PC-3 (cell line): Measurements from ENCODE around the gene KMT2A. TPM values are rescaled to one million over a fixed set of nuclear protein-coding genes. Genes with fewer than 3 reads are reported as not detected.

ENCODE experiments used
- ATAC-seq: fragments of 200-7000 bp; cut with Tn5 transposase; 2 replicates; pipeline ENCODE4 v1.9.1; 2020; ENCODE audit warnings: mild to moderate bottlenecking, moderate library complexity
- BruUV-seq: library from RNA; stranded (reverse); fragments of 400-500 nt; replicated peaks from 2 replicates; lab custom pipeline; 2021; lab: Mats Ljungman, UMichigan
- CTCF ChIA-PET: fragments of 300-600 bp; sonication (Branson Sonifier 250); formaldehyde crosslinking; loops from one replicate; lab custom pipeline; 2022; ENCODE audit warnings: antibody characterized with exemption; lab: Charles Lee
- POLR2A ChIA-PET: fragments of 300-600 bp; sonication (Branson Sonifier 250); formaldehyde crosslinking; loops from one replicate; lab custom pipeline; 2022; ENCODE audit warnings: antibody characterized with exemption; ENCODE audit not compliant: unreplicated experiment; lab: Charles Lee
- DNase-seq: peaks from one replicate; pipeline ENCODE4 v3.0.0-alpha.2; 2015
- H2AFZ ChIP-seq: fragments of 300-600 bp; sonication (generic); 2 replicates; pipeline ENCODE4 v1.6.0; 2016; ENCODE audit warnings: antibody characterized with exemption, low read length
- H3F3A ChIP-seq: fragments of 300-600 bp; sonication (generic); one replicate; pipeline ENCODE4 v1.6.0; 2017; ENCODE audit warnings: antibody characterized with exemption, low read length, control low read depth, mild to moderate bottlenecking; ENCODE audit not compliant: unreplicated experiment
- H3K27ac ChIP-seq: fragments of 300-600 bp; sonication (generic); 2 replicates; pipeline ENCODE4 v1.5.1; 2016; ENCODE audit warnings: mild to moderate bottlenecking, low read length
- H3K27me3 ChIP-seq: fragments of 300-600 bp; sonication (generic); 2 replicates; pipeline ENCODE4 v1.6.1; 2016; ENCODE audit warnings: low read length, mixed read lengths
- H3K36me3 ChIP-seq: fragments of 300-600 bp; sonication (generic); 2 replicates; pipeline ENCODE4 v1.6.1; 2016; ENCODE audit warnings: low read depth, mixed run types, low read length, mixed read lengths
- H3K4me1 ChIP-seq: fragments of 300-600 bp; sonication (generic); 2 replicates; pipeline ENCODE4 v1.5.1; 2016; ENCODE audit warnings: low read length; ENCODE audit not compliant: insufficient read depth
- H3K4me2 ChIP-seq: fragments of 300-600 bp; sonication (generic); 2 replicates; pipeline ENCODE4 v1.6.0; 2016; ENCODE audit warnings: low read length
- H3K4me3 ChIP-seq: fragments of 300-600 bp; sonication (generic); 2 replicates; pipeline ENCODE4 v1.5.1; 2016; ENCODE audit warnings: mild to moderate bottlenecking, low read length, mixed read lengths
- H3K79me2 ChIP-seq: fragments of 300-600 bp; sonication (generic); 2 replicates; pipeline ENCODE4 v1.6.1; 2017; ENCODE audit warnings: low read length, mixed read lengths
- H3K9ac ChIP-seq: fragments of 300-600 bp; sonication (generic); 2 replicates; pipeline ENCODE4 v1.6.0; 2016; ENCODE audit warnings: mild to moderate bottlenecking, low read length
- H3K9me2 ChIP-seq: fragments of 300-600 bp; sonication (generic); replicated peaks from 2 replicates; pipeline ENCODE4 v1.6.1; 2016; ENCODE audit warnings: mixed run types, low read length, mixed read lengths
- H3K9me3 ChIP-seq: fragments of 300-600 bp; sonication (generic); 2 replicates; pipeline ENCODE4 v1.6.1; 2016; ENCODE audit warnings: low read length, mixed read lengths
- H4K20me1 ChIP-seq: fragments of 300-600 bp; sonication (generic); 2 replicates; pipeline ENCODE4 v1.6.1; 2016; ENCODE audit warnings: low read length, mixed read lengths
- EZH2 ChIP-seq: fragments of 300-600 bp; sonication (generic); IDR thresholded peaks from one replicate; pipeline ENCODE4 v1.6.1; 2017; ENCODE audit warnings: antibody characterized with exemption, mild to moderate bottlenecking, low read length; ENCODE audit not compliant: unreplicated experiment
- EZH2phosphoT487 ChIP-seq: fragments of 300-600 bp; sonication (generic); IDR thresholded peaks from 2 replicates; pipeline ENCODE4 v1.6.1; 2018; ENCODE audit warnings: mild to moderate bottlenecking, antibody characterized with exemption, low read length, borderline replicate concordance
- intact Hi-C: fragments of 100-400 bp; cut with micrococcal nuclease; formaldehyde crosslinking; loops from 2 replicates; pipeline ENCODE4 v1.9.0; 2023
- total RNA-seq: library from RNA; depleted of rRNA; stranded (reverse); fragments of >200 nt; gene quantifications from 2 replicates; pipeline ENCODE4 v1.2.3, GENCODE V29; 2014
- TF ChIP-seq, protein P1 (sequence below): fragments of 300-600 bp; sonication (generic); conservative IDR thresholded peaks from 2 replicates; pipeline ENCODE4 v1.5.1; 2017; ENCODE audit warnings: antibody characterized with exemption, low read depth, mild to moderate bottlenecking, low read length

Gene KMT2A
- total RNA-seq, 1 experiment from 2014 or later: 35.3 TPM

DNA sequence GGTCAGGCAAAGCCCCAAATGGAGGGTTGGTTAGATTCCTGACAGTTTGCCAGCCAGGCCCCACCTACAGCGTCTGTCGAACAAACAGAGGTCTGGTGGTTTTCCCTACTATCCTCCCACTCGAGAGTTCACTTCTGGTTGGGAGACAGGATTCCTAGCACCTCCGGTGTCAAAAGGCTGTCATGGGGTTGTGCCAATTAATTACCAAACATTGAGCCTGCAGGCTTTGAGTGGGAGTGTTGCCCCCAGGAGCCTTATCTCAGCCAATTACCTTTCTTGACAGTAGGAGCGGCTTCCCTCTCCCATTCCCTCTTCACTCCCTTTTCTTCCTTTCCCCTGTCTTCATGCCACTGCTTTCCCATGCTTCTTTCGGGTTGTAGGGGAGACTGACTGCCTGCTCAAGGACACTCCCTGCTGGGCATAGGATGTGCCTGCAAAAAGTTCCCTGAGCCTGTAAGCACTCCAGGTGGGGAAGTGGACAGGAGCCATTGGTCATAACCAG, 86.3 kb downstream of the KMT2A start:
- no peaks in the 10 kb centered on the region for H3K27me3 ChIP-seq
- no peaks in the 10 kb centered on the region for H3K9me3 ChIP-seq
- ATAC-seq (peak; percentile 89), DNase-seq (peak; percentile 61)
- BruUV-seq: no TSS peak
- H4K20me1 ChIP-seq: no peaks in the 10 kb centered on the region
- H3K4me3 ChIP-seq: no peak overlapping the region
- no peaks in the 10 kb centered on the region for H3K9me2 ChIP-seq
- ChIA-PET POLR2A (no interaction called here), CTCF (no interaction called here)
- no peaks in the 10 kb centered on the region for H3K4me1 ChIP-seq
- no peak for TF ChIP-seq EZH2phosphoT487
- TF ChIP-seq, protein P1, sequence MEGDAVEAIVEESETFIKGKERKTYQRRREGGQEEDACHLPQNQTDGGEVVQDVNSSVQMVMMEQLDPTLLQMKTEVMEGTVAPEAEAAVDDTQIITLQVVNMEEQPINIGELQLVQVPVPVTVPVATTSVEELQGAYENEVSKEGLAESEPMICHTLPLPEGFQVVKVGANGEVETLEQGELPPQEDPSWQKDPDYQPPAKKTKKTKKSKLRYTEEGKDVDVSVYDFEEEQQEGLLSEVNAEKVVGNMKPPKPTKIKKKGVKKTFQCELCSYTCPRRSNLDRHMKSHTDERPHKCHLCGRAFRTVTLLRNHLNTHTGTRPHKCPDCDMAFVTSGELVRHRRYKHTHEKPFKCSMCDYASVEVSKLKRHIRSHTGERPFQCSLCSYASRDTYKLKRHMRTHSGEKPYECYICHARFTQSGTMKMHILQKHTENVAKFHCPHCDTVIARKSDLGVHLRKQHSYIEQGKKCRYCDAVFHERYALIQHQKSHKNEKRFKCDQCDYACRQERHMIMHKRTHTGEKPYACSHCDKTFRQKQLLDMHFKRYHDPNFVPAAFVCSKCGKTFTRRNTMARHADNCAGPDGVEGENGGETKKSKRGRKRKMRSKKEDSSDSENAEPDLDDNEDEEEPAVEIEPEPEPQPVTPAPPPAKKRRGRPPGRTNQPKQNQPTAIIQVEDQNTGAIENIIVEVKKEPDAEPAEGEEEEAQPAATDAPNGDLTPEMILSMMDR: peak; percentile 64
- no peak overlapping the region for H3K9ac ChIP-seq
- peaks cover 39% of the 10 kb centered on the region for H3K36me3 ChIP-seq
- H3K79me2 ChIP-seq: no peaks in the 10 kb centered on the region
- no peaks in the 10 kb centered on the region for H3F3A ChIP-seq
- H2AFZ ChIP-seq: no peak overlapping the region
- H3K27ac ChIP-seq: no peak overlapping the region
- no peak overlapping the region for H3K4me2 ChIP-seq
- intact Hi-C loops: no loop called here

- H4K20me1 ChIP-seq: no peaks in the 10 kb centered on the region
- intact Hi-C loops: no loop called here
- H3F3A ChIP-seq: no peaks in the 10 kb centered on the region
- ChIA-PET POLR2A (no interaction called here), CTCF (no interaction called here)
- peaks cover 35% of the 10 kb centered on the region for H3K36me3 ChIP-seq
- no peaks in the 10 kb centered on the region for H3K9me3 ChIP-seq
- no peak overlapping the region for H3K9ac ChIP-seq
- BruUV-seq: no TSS peak
- 0 out of 2 replicates have a peak, but pooled peaks cover 3% of the 10 kb centered on the region for H3K79me2 ChIP-seq
- ATAC-seq: no peak
- H3K27ac ChIP-seq: no peak overlapping the region
- no peak overlapping the region for H2AFZ ChIP-seq
- H3K4me3 ChIP-seq: no peak overlapping the region
- TF ChIP-seq EZH2 (no peak), EZH2phosphoT487 (no peak)
- TF ChIP-seq, protein P1: no peak
- H3K27me3 ChIP-seq: no peaks in the 10 kb centered on the region
- no peak overlapping the region for H3K4me2 ChIP-seq
- no peak for DNase-seq
- no peaks in the 10 kb centered on the region for H3K9me2 ChIP-seq
- peaks cover 4% of the 10 kb centered on the region; the same call in 1 of the 2 replicates for H3K4me1 ChIP-seq
Measured at GRCh38 chr11:118524356-118524755, 88.1 kb downstream of the KMT2A start.

DNA sequence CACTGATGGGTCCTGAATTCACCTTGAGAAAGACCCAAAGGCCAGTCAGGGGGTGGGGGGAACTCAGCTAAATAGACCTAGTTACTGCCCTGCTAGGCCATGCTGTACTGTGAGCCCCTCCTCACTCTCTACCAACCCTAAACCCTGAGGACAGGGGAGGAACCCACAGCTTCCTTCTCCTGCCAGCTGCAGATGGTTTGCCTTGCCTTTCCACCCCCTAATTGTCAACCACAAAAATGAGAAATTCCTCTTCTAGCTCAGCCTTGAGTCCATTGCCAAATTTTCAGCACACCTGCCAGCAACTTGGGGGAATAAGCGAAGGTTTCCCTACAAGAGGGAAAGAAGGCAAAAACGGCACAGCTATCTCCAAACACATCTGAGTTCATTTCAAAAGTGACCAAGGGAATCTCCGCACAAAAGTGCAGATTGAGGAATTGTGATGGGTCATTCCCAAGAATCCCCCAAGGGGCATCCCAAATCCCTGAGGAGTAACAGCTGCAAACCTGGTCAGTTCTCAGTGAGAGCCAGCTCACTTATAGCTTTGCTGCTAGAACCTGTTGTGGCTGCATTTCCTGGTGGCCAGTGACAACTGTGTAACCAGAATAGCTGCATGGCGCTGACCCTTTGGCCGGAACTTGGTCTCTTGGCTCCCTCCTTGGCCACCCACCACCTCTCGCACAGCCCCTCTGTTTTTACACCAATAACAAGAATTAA, 88.6 kb downstream of the KMT2A start:
- 0 out of 2 replicates have a peak, but pooled peaks cover 9% of the 10 kb centered on the region for H3K79me2 ChIP-seq
- TF ChIP-seq, protein P1: no peak
- TF ChIP-seq EZH2 (no peak), EZH2phosphoT487 (no peak)
- peaks cover 30% of the 10 kb centered on the region for H3K36me3 ChIP-seq
- no peak overlapping the region for H3K4me3 ChIP-seq
- H3K27me3 ChIP-seq: no peaks in the 10 kb centered on the region
- POLR2A ChIA-PET: no interaction called here
- H4K20me1 ChIP-seq: no peaks in the 10 kb centered on the region
- no peaks in the 10 kb centered on the region for H3K9me2 ChIP-seq
- no peak overlapping the region for H3K9ac ChIP-seq
- H3F3A ChIP-seq: no peaks in the 10 kb centered on the region
- no peak overlapping the region for H2AFZ ChIP-seq
- peaks cover 10% of the 10 kb centered on the region for H3K4me1 ChIP-seq
- no peak overlapping the region for H3K27ac ChIP-seq
- no peak for ATAC-seq
- no peak overlapping the region for H3K4me2 ChIP-seq
- BruUV-seq: no TSS peak
- CTCF ChIA-PET: no interaction called here
- no peaks in the 10 kb centered on the region for H3K9me3 ChIP-seq
- intact Hi-C loops: no loop called here
- DNase-seq: no peak
